Nephron progenitor cell (in vitro differentiated cells): ENCODE results near the gene TNFAIP1.

Source experiments
- DNase-seq: peaks from one replicate; pipeline ENCODE4 v3.0.0; 2021
- H3K27ac Mint-ChIP-seq: 2 replicates; pipeline ENCODE4 v1.8.0; 2021; ENCODE audit warnings: mild to moderate bottlenecking, moderate library complexity, mixed read lengths
- H3K27me3 Mint-ChIP-seq: 2 replicates; pipeline ENCODE4 v1.8.0; 2021; ENCODE audit warnings: mild to moderate bottlenecking, low read depth, mixed read lengths; ENCODE audit not compliant: poor library complexity
- H3K36me3 Mint-ChIP-seq: 2 replicates; pipeline ENCODE4 v1.8.0; 2021; ENCODE audit warnings: low read depth, mixed read lengths
- H3K4me1 Mint-ChIP-seq: 2 replicates; pipeline ENCODE4 v1.8.0; 2021; ENCODE audit warnings: mixed read lengths
- H3K4me3 Mint-ChIP-seq: 2 replicates; pipeline ENCODE4 v1.8.0; 2021; ENCODE audit warnings: mild to moderate bottlenecking, moderate library complexity, mixed read lengths
- H3K9me3 Mint-ChIP-seq: 2 replicates; pipeline ENCODE4 v1.8.0; 2021; ENCODE audit warnings: mild to moderate bottlenecking, moderate library complexity, mixed read lengths
- CTCF ChIP-seq: fragments of 200-600 bp; sonication (generic); IDR thresholded peaks from 2 replicates; pipeline ENCODE4 v1.5.0; 2021; ENCODE audit warnings: antibody characterized with exemption

Gene TNFAIP1

GRCh38 chr17:28345419-28346198 lies 10.0 kb downstream of the TNFAIP1 start:
- no peak for TF ChIP-seq CTCF
- Mint-ChIP-seq H3K27ac (peak overlapping the region; percentile 92), H3K9me3 (no peaks in the 10 kb centered on the region), H3K36me3 (peaks cover 54% of the 10 kb centered on the region), H3K27me3 (no peaks in the 10 kb centered on the region), H3K4me1 (no peaks in the 10 kb centered on the region), H3K4me3 (no peak overlapping the region)
- DNase-seq: no peak

GRCh38 chr17:28346199-28346580 lies 10.6 kb downstream of the TNFAIP1 start:
- Mint-ChIP-seq H3K36me3 (peaks cover 59% of the 10 kb centered on the region), H3K4me3 (no peak overlapping the region), H3K4me1 (no peaks in the 10 kb centered on the region), H3K27ac (peak overlapping the region; percentile 88), H3K27me3 (no peaks in the 10 kb centered on the region), H3K9me3 (no peaks in the 10 kb centered on the region)
- no peak for TF ChIP-seq CTCF
- DNase-seq: no peak

DNA sequence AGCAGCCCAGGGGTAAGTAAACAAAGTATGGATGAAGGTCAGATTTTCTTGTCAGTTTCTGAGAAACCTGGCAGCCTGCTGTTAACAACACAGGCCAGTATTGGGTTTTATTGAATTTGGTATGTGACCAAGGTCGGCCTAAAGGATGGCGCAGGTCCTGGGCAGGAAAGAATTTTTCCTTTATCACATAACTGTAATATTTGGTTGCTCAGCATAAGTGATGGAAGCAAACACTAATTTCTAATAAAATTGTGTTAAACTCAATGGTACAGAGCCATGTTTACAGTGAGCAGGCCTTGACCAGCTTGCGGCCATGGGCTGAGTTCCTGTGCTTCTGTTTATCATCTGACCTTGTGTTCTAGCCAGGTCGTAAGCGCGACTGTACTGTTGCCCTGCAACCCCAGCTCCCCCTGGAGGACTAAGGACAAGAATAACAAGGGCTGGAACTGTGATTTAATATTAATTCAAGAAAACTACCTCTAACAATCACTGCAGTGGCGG lies 11.2 kb downstream of the TNFAIP1 start:
- DNase-seq: no peak
- Mint-ChIP-seq H3K4me1 (no peaks in the 10 kb centered on the region), H3K4me3 (no peak overlapping the region), H3K36me3 (peaks cover 59% of the 10 kb centered on the region), H3K27ac (peak overlapping the region; percentile 88), H3K27me3 (no peaks in the 10 kb centered on the region), H3K9me3 (no peaks in the 10 kb centered on the region)
- no peak for TF ChIP-seq CTCF

DNA sequence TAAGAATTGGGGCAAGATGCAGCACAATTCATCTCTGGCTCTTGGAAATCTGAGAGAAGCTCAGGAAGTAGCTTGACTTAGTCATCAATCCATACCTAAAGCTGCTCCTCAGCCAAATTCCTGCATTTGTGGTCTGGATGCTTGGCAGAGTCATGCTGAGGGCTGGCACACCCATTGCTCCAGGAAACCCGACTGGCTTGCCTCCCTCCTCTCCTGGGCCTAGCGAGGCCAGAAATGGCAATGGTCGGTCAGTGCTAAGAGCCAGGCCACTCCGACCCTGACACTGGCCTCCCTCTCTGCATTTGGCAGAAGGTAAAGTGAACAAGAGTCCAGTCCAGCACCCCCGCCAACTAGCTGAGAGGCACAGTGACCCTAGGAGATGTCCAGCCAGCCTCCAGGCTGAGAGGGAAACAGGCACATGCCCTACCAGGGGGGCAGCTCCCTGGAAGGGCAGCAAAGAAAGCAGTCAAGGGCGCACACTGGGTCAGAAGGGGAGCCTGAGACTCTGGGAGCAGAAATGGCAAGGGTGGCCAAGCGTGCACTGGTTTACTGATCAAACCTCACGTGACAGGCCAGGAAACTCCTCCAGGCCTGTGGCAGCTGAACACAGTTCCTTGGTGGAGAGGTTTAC lies 11.8 kb downstream of the TNFAIP1 start:
- Mint-ChIP-seq H3K4me3 (no peak overlapping the region), H3K27me3 (no peaks in the 10 kb centered on the region), H3K4me1 (no peaks in the 10 kb centered on the region), H3K9me3 (no peaks in the 10 kb centered on the region), H3K36me3 (peaks cover 58% of the 10 kb centered on the region), H3K27ac (peak overlapping the region; percentile 66)
- no peak for TF ChIP-seq CTCF
- DNase-seq: no peak

DNA sequence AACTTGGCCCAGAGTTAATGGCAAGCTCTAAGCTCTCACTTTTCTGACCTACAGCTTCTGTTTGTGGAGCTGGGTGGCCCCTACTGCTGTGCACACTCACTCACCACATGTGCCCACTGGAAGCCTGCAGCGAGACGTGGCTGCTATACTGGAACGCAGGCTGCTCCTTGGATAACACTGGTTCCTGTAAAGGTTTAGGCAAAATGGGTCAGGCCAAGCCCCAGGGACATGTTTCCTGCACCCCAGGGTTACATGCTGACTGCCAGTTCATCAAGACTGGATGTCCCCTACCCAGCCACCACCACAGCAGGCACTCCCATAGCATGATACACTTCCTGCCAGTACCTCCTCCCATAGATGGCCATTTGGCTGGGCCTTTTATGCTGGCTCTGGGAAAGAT lies 13.4 kb downstream of the TNFAIP1 start:
- Mint-ChIP-seq H3K9me3 (no peaks in the 10 kb centered on the region), H3K4me3 (no peak overlapping the region), H3K27ac (no peak overlapping the region), H3K4me1 (no peaks in the 10 kb centered on the region), H3K27me3 (no peaks in the 10 kb centered on the region), H3K36me3 (peaks cover 64% of the 10 kb centered on the region)
- TF ChIP-seq CTCF: no peak
- no peak for DNase-seq
